IPS-20b (cell line): ENCODE results near the gene CHMP4A.

Source experiments
- H3K27ac ChIP-seq: one replicate; pipeline ENCODE4 v1.5.1; 2013; ENCODE audit warnings: low read length
- H3K27me3 ChIP-seq: 2 replicates; pipeline ENCODE4 v1.6.1; 2013; ENCODE audit warnings: mild to moderate bottlenecking, low read length, inconsistent platforms; ENCODE audit not compliant: insufficient read depth
- H3K36me3 ChIP-seq: 2 replicates; pipeline ENCODE4 v1.6.1; 2013; ENCODE audit warnings: low read depth, mild to moderate bottlenecking, inconsistent platforms, low read length, moderate library complexity; ENCODE audit not compliant: insufficient read depth
- H3K4me1 ChIP-seq: 2 replicates; pipeline ENCODE4 v1.6.1; 2013; ENCODE audit warnings: mild to moderate bottlenecking, control low read depth, inconsistent platforms, low read length, moderate library complexity; ENCODE audit not compliant: insufficient read depth
- H3K4me3 ChIP-seq: 2 replicates; pipeline ENCODE4 v1.5.1; 2013; ENCODE audit warnings: mild to moderate bottlenecking, low read length, inconsistent platforms
- H3K9ac ChIP-seq: 2 replicates; pipeline ENCODE4 v1.6.1; 2013; ENCODE audit warnings: low read depth, mild to moderate bottlenecking, inconsistent platforms, low read length, moderate library complexity
- H3K9me3 ChIP-seq: 2 replicates; pipeline ENCODE4 v1.6.1; 2013; ENCODE audit warnings: mild to moderate bottlenecking, low read depth, low read length, inconsistent platforms; ENCODE audit not compliant: insufficient read depth

CHMP4A gene

GRCh38 chr14:24179294-24179960 is 33.9 kb downstream of the CHMP4A start:
- no peaks in the 10 kb centered on the region for H3K4me1 ChIP-seq
- H3K27me3 ChIP-seq = no peaks in the 10 kb centered on the region
- H3K9ac ChIP-seq = no peak overlapping the region
- no peak overlapping the region for H3K4me3 ChIP-seq
- H3K36me3 ChIP-seq = peaks cover 58% of the 10 kb centered on the region
- no peak overlapping the region for H3K27ac ChIP-seq
- H3K9me3 ChIP-seq = no peaks in the 10 kb centered on the region

- H3K9me3 ChIP-seq = no peaks in the 10 kb centered on the region
- H3K4me3 ChIP-seq = no peak overlapping the region
- no peak overlapping the region for H3K9ac ChIP-seq
- H3K36me3 ChIP-seq = peaks cover 51% of the 10 kb centered on the region
- no peaks in the 10 kb centered on the region for H3K4me1 ChIP-seq
- no peak overlapping the region for H3K27ac ChIP-seq
- H3K27me3 ChIP-seq = no peaks in the 10 kb centered on the region
These were observed 34.7 kb downstream of the CHMP4A start for GRCh38 chr14:24178399-24179178.

GRCh38 chr14:24177891-24178290 is 35.4 kb downstream of the CHMP4A start:
- Histone ChIP-seq H3K9ac (no peak overlapping the region), H3K4me3 (no peak overlapping the region), H3K4me1 (no peaks in the 10 kb centered on the region), H3K27ac (no peak overlapping the region), H3K9me3 (no peaks in the 10 kb centered on the region), H3K36me3 (peaks cover 44% of the 10 kb centered on the region), H3K27me3 (no peaks in the 10 kb centered on the region)

GRCh38 chr14:24177041-24177825 is 36.1 kb downstream of the CHMP4A start:
- Histone ChIP-seq H3K36me3 (peaks cover 37% of the 10 kb centered on the region), H3K4me1 (no peaks in the 10 kb centered on the region), H3K9me3 (no peaks in the 10 kb centered on the region), H3K27me3 (no peaks in the 10 kb centered on the region), H3K27ac (no peak overlapping the region), H3K9ac (no peak overlapping the region), H3K4me3 (no peak overlapping the region)

GRCh38 chr14:24176599-24176998 is 36.7 kb downstream of the CHMP4A start:
- H3K9me3 ChIP-seq = no peaks in the 10 kb centered on the region
- no peak overlapping the region for H3K27ac ChIP-seq
- H3K4me3 ChIP-seq = no peak overlapping the region
- peaks cover 31% of the 10 kb centered on the region for H3K36me3 ChIP-seq
- H3K9ac ChIP-seq = no peak overlapping the region
- no peaks in the 10 kb centered on the region for H3K4me1 ChIP-seq
- no peaks in the 10 kb centered on the region for H3K27me3 ChIP-seq

GRCh38 chr14:24172871-24173281 is 40.4 kb downstream of the CHMP4A start:
- no peaks in the 10 kb centered on the region for H3K9me3 ChIP-seq
- no peaks in the 10 kb centered on the region for H3K36me3 ChIP-seq
- H3K4me3 ChIP-seq = no peak overlapping the region
- no peak overlapping the region for H3K27ac ChIP-seq
- H3K4me1 ChIP-seq = no peaks in the 10 kb centered on the region
- no peak overlapping the region for H3K9ac ChIP-seq
- H3K27me3 ChIP-seq = no peaks in the 10 kb centered on the region

- no peak overlapping the region for H3K27ac ChIP-seq
- no peaks in the 10 kb centered on the region for H3K9me3 ChIP-seq
- H3K27me3 ChIP-seq = no peaks in the 10 kb centered on the region
- H3K9ac ChIP-seq = no peak overlapping the region
- H3K36me3 ChIP-seq = no peaks in the 10 kb centered on the region
- H3K4me3 ChIP-seq = no peak overlapping the region
- no peaks in the 10 kb centered on the region for H3K4me1 ChIP-seq
These were observed 40.9 kb downstream of the CHMP4A start for GRCh38 chr14:24172261-24172860.

GRCh38 chr14:24171422-24172260 is 41.6 kb downstream of the CHMP4A start, which contains the start of gene REC8:
REC8 (plus strand) TSS chr14:24172080; CDS start chr14:24172553, 473 bp downstream.
- Histone ChIP-seq H3K36me3 (0 out of 2 replicates have a peak, but pooled peaks cover under 1% of the 10 kb centered on the region), H3K4me3 (no peak within 1 kb of the TSS), H3K9me3 (no peaks in the 10 kb centered on the region), H3K4me1 (no peaks in the 10 kb centered on the region), H3K27me3 (no peaks in the 10 kb centered on the region), H3K27ac (no peak within 1 kb of the TSS), H3K9ac (no peak within 1 kb of the TSS)

- Histone ChIP-seq H3K27ac (no peak overlapping the region), H3K36me3 (peaks cover 35% of the 10 kb centered on the region), H3K9ac (no peak overlapping the region), H3K4me3 (no peak overlapping the region), H3K9me3 (no peaks in the 10 kb centered on the region), H3K4me1 (no peaks in the 10 kb centered on the region), H3K27me3 (no peaks in the 10 kb centered on the region)
These were observed 45.7 kb downstream of the CHMP4A start for GRCh38 chr14:24167469-24168114.

GRCh38 chr14:24165785-24166184 is 47.5 kb downstream of the CHMP4A start:
- Histone ChIP-seq H3K4me3 (no peak overlapping the region), H3K36me3 (peaks cover 36% of the 10 kb centered on the region), H3K9me3 (no peaks in the 10 kb centered on the region), H3K9ac (no peak overlapping the region), H3K4me1 (peaks cover 7% of the 10 kb centered on the region; the same call in 1 of the 2 replicates), H3K27me3 (no peaks in the 10 kb centered on the region), H3K27ac (no peak overlapping the region)
